Neural progenitor cell (in vitro differentiated cells): ENCODE measurements around the gene MKX. TPM values are rescaled to one million over a fixed set of nuclear protein-coding genes. Genes with fewer than 3 reads are reported as not detected.

ENCODE experiments used
- DNase-seq: peaks from one replicate; pipeline ENCODE4 v3.0.0-alpha.2; 2016; ENCODE audit warnings: low spot score
- H2AFZ ChIP-seq: fragments of 200-600 bp; sonication (generic); replicated peaks from 2 replicates; pipeline ENCODE4 v1.6.1; 2016; ENCODE audit warnings: antibody characterized with exemption
- H3F3A ChIP-seq: fragments of 200-600 bp; sonication (generic); 2 replicates; pipeline ENCODE4 v1.6.1; 2016; ENCODE audit warnings: antibody characterized with exemption, low read depth
- H3K27ac ChIP-seq: fragments of 200-600 bp; sonication (generic); 2 replicates; pipeline ENCODE4 v1.5.1; 2016; ENCODE audit warnings: mild to moderate bottlenecking
- H3K27me3 ChIP-seq: fragments of 200-600 bp; sonication (generic); 2 replicates; pipeline ENCODE4 v1.6.1; 2016; ENCODE audit warnings: mild to moderate bottlenecking, moderate library complexity
- H3K36me3 ChIP-seq: fragments of 200-600 bp; sonication (generic); 2 replicates; pipeline ENCODE4 v1.5.1; 2016
- H3K4me1 ChIP-seq: fragments of 200-600 bp; sonication (generic); 2 replicates; pipeline ENCODE4 v1.6.1; 2016; ENCODE audit warnings: mixed run types
- H3K4me2 ChIP-seq: fragments of 200-600 bp; sonication (generic); 2 replicates; pipeline ENCODE4 v1.6.1; 2016
- H3K4me3 ChIP-seq: fragments of 200-600 bp; sonication (generic); 2 replicates; pipeline ENCODE4 v1.5.1; 2016
- H3K79me2 ChIP-seq: fragments of 200-600 bp; sonication (generic); 2 replicates; pipeline ENCODE4 v1.6.1; 2016; ENCODE audit warnings: low read depth
- H3K9ac ChIP-seq: fragments of 200-600 bp; sonication (generic); 2 replicates; pipeline ENCODE4 v1.6.1; 2016
- H3K9me3 ChIP-seq: fragments of 200-600 bp; sonication (generic); 2 replicates; pipeline ENCODE4 v1.5.1; 2016; ENCODE audit warnings: low read depth
- H4K20me1 ChIP-seq: fragments of 200-600 bp; sonication (generic); 2 replicates; pipeline ENCODE4 v1.6.1; 2016; ENCODE audit warnings: low read depth
- H3K27ac Mint-ChIP-seq: 3 replicates; pipeline ENCODE4 v1.8.0; 2021; ENCODE audit warnings: mixed read lengths
- H3K27me3 Mint-ChIP-seq: 2 replicates; pipeline ENCODE4 v1.8.0; 2022; ENCODE audit warnings: low read depth, mild to moderate bottlenecking, inconsistent platforms, moderate library complexity, mixed read lengths; ENCODE audit not compliant: insufficient read depth
- H3K36me3 Mint-ChIP-seq: 3 replicates; pipeline ENCODE4 v1.8.0; 2021; ENCODE audit warnings: mixed read lengths
- H3K4me1 Mint-ChIP-seq: 3 replicates; pipeline ENCODE4 v1.8.0; 2021; ENCODE audit warnings: mixed read lengths
- H3K4me3 Mint-ChIP-seq: 3 replicates; pipeline ENCODE4 v1.8.0; 2021; ENCODE audit warnings: mild to moderate bottlenecking, moderate library complexity, mixed read lengths
- H3K9me3 Mint-ChIP-seq: 3 replicates; pipeline ENCODE4 v1.8.0; 2020; ENCODE audit warnings: mixed read lengths
- CTCF ChIP-seq: fragments of 200-600 bp; sonication (generic); IDR thresholded peaks from 2 replicates; pipeline ENCODE4 v1.5.1; 2017; ENCODE audit warnings: antibody characterized with exemption, mild to moderate bottlenecking
- EZH2 ChIP-seq: fragments of 200-600 bp; sonication (generic); IDR thresholded peaks from 2 replicates; pipeline ENCODE4 v1.6.1; 2017; ENCODE audit warnings: antibody characterized with exemption, mild to moderate bottlenecking, moderate library complexity
- EZH2phosphoT487 ChIP-seq: fragments of 200-600 bp; sonication (generic); IDR thresholded peaks from 2 replicates; pipeline ENCODE4 v1.6.1; 2017; ENCODE audit warnings: antibody characterized with exemption
- total RNA-seq: library from RNA; depleted of rRNA; stranded (reverse); fragments of >200 nt; gene quantifications from 2 replicates; pipeline ENCODE4 v1.2.3, GENCODE V29; 2015; ENCODE audit warnings: low replicate concordance

The MKX gene
- total RNA-seq, 1 donor from 2014 or later: not detected

GRCh38 chr10:27654284-27654683, 91.3 kb downstream of the MKX start:
- no peak for TF ChIP-seq CTCF
- no peak for TF ChIP-seq EZH2
- TF ChIP-seq EZH2phosphoT487: no peak
- H3K4me3 ChIP-seq: no peak overlapping the region
- no peaks in the 10 kb centered on the region for H3F3A ChIP-seq
- no peaks in the 10 kb centered on the region for H3K27me3 ChIP-seq
- no peaks in the 10 kb centered on the region for H3K79me2 ChIP-seq
- DNase-seq: no peak
- no peak overlapping the region for H2AFZ ChIP-seq
- no peaks in the 10 kb centered on the region for H3K9me3 ChIP-seq
- H3K4me1 ChIP-seq: no peaks in the 10 kb centered on the region
- H3K4me1 Mint-ChIP-seq: no peaks in the 10 kb centered on the region
- peaks cover 15% of the 10 kb centered on the region for H3K27me3 Mint-ChIP-seq
- H3K4me3 Mint-ChIP-seq: no peak overlapping the region
- no peaks in the 10 kb centered on the region for H3K36me3 ChIP-seq
- H3K4me2 ChIP-seq: no peak overlapping the region
- H4K20me1 ChIP-seq: no peaks in the 10 kb centered on the region
- no peak overlapping the region for H3K9ac ChIP-seq
- H3K36me3 Mint-ChIP-seq: no peaks in the 10 kb centered on the region
- peaks cover 3% of the 10 kb centered on the region for H3K9me3 Mint-ChIP-seq
- H3K27ac ChIP-seq: no peak overlapping the region
- no peak overlapping the region for H3K27ac Mint-ChIP-seq

- no peak for DNase-seq
- H3K27ac Mint-ChIP-seq: no peak overlapping the region
- H3K27ac ChIP-seq: no peak overlapping the region
- no peak overlapping the region for H3K9ac ChIP-seq
- H3K36me3 ChIP-seq: no peaks in the 10 kb centered on the region
- no peaks in the 10 kb centered on the region for H3K79me2 ChIP-seq
- no peak overlapping the region for H3K4me2 ChIP-seq
- H4K20me1 ChIP-seq: no peaks in the 10 kb centered on the region
- no peak for TF ChIP-seq EZH2phosphoT487
- TF ChIP-seq CTCF: no peak
- no peak overlapping the region for H3K4me3 ChIP-seq
- no peak overlapping the region for H3K4me3 Mint-ChIP-seq
- no peaks in the 10 kb centered on the region for H3F3A ChIP-seq
- H2AFZ ChIP-seq: no peak overlapping the region
- peaks cover 7% of the 10 kb centered on the region for H3K27me3 Mint-ChIP-seq
- H3K36me3 Mint-ChIP-seq: no peaks in the 10 kb centered on the region
- H3K9me3 Mint-ChIP-seq: no peaks in the 10 kb centered on the region
- no peaks in the 10 kb centered on the region for H3K4me1 Mint-ChIP-seq
- no peaks in the 10 kb centered on the region for H3K27me3 ChIP-seq
- no peaks in the 10 kb centered on the region for H3K9me3 ChIP-seq
- H3K4me1 ChIP-seq: peaks cover 4% of the 10 kb centered on the region
Observed at GRCh38 chr10:27646604-27647175, 98.9 kb downstream of the MKX start.

GRCh38 chr10:27646194-27646593, 99.4 kb downstream of the MKX start:
- Histone ChIP-seq H3K4me3 (no peak overlapping the region), H3K4me2 (no peak overlapping the region), H4K20me1 (no peaks in the 10 kb centered on the region), H3K27ac (no peak overlapping the region), H3K27me3 (no peaks in the 10 kb centered on the region), H3K79me2 (no peaks in the 10 kb centered on the region), H3F3A (no peaks in the 10 kb centered on the region), H3K9ac (no peak overlapping the region), H3K9me3 (no peaks in the 10 kb centered on the region), H3K36me3 (no peaks in the 10 kb centered on the region), H2AFZ (no peak overlapping the region), H3K4me1 (peaks cover 4% of the 10 kb centered on the region)
- H3K4me3 Mint-ChIP-seq: no peak overlapping the region
- no peak for DNase-seq
- peaks cover 7% of the 10 kb centered on the region for H3K27me3 Mint-ChIP-seq
- H3K9me3 Mint-ChIP-seq: no peaks in the 10 kb centered on the region
- no peak overlapping the region for H3K27ac Mint-ChIP-seq
- TF ChIP-seq EZH2phosphoT487: no peak
- TF ChIP-seq CTCF: no peak
- TF ChIP-seq EZH2: no peak
- H3K4me1 Mint-ChIP-seq: no peaks in the 10 kb centered on the region
- no peaks in the 10 kb centered on the region for H3K36me3 Mint-ChIP-seq
